ENCODE measurements around the gene TSHR.

GRCh38 chr14:81068176-81068782, 112.9 kb downstream of the TSHR start:
- TF ChIP-seq POLR2A (IDR thresholded peaks at IDR 0.05; ENCODE audit: low read depth, low read length), result no peak
- no peak for TF ChIP-seq POLR2AphosphoS5 (IDR thresholded peaks at IDR 0.05; ENCODE audit: insufficient read depth, low read depth, low read length)
- no peak for TF ChIP-seq CTCF (IDR thresholded peaks at IDR 0.05; ENCODE audit: extremely low read depth in 1 of 2, insufficient read depth in 1 of 2, low read depth in 1 of 2, low read length in 2 of 2)
- no peak for TF ChIP-seq EZH2 (IDR thresholded peaks at IDR 0.05; ENCODE audit: borderline replicate concordance, low read depth, low read length, severe bottlenecking)
- TF ChIP-seq MAX (IDR thresholded peaks at IDR 0.05; ENCODE audit: insufficient read depth, insufficient read length), result no peak
- TF ChIP-seq GATA2 (IDR thresholded peaks at IDR 0.05; ENCODE audit: insufficient read depth, insufficient read length, low read depth, low read length), result no peak
- no peak for TF ChIP-seq MYC (IDR thresholded peaks at IDR 0.05; ENCODE audit: low read depth, low read length)
- no peak for TF ChIP-seq JUN (IDR thresholded peaks at IDR 0.05; ENCODE audit: borderline replicate concordance, insufficient read depth, insufficient read length, low read depth)
- no peak for TF ChIP-seq FOS (IDR thresholded peaks at IDR 0.05; ENCODE audit: borderline replicate concordance, insufficient read depth, low read length)
